Type B pancreatic cell (in vitro differentiated cells): Measurements from ENCODE around the gene PDE6G. TPM values are rescaled to one million over a fixed set of nuclear protein-coding genes. Genes with fewer than 3 reads are reported as not detected.

Source experiments
- DNase-seq: peaks from one replicate; pipeline ENCODE4 v3.0.0; 2021; ENCODE audit warnings: mixed read lengths; ENCODE audit not compliant: unreplicated experiment; ENCODE audit errors: extremely low spot score
- H3K27ac Mint-ChIP-seq: 2 replicates; pipeline ENCODE4 v1.8.0; 2021; ENCODE audit warnings: mild to moderate bottlenecking, mixed read lengths
- H3K27me3 Mint-ChIP-seq: 2 replicates; pipeline ENCODE4 v1.8.0; 2021; ENCODE audit warnings: mixed read lengths
- H3K36me3 Mint-ChIP-seq: 2 replicates; pipeline ENCODE4 v1.8.0; 2021; ENCODE audit warnings: mixed read lengths
- H3K4me1 Mint-ChIP-seq: one replicate; pipeline ENCODE4 v1.8.0; 2021; ENCODE audit warnings: mixed read lengths; ENCODE audit not compliant: unreplicated experiment
- H3K4me3 Mint-ChIP-seq: 2 replicates; pipeline ENCODE4 v1.8.0; 2021; ENCODE audit warnings: mild to moderate bottlenecking, mixed read lengths
- H3K9me3 Mint-ChIP-seq: 2 replicates; pipeline ENCODE4 v1.8.0; 2021; ENCODE audit warnings: mixed read lengths
- CTCF ChIP-seq: fragments of 200-600 bp; sonication (generic); conservative IDR thresholded peaks from 2 replicates; pipeline ENCODE4 v1.5.0; 2021; ENCODE audit warnings: antibody characterized with exemption, mild to moderate bottlenecking
- long read RNA-seq: library from polyadenylated mRNA; unstranded; transcript quantifications from one replicate; pipeline ENCODE4 v2.0.0, GENCODE V29; 2020
- total RNA-seq: library from RNA; stranded (reverse); gene quantifications from 2 replicates; pipeline ENCODE4 v1.2.1, GENCODE V29; 2021; ENCODE audit warnings: low replicate concordance

Gene PDE6G
- total RNA-seq: 0.97 TPM in 1 of 2 replicates, not detected in the other
- long read RNA-seq, partial matches to known transcripts: 1 of 1 reads
- long read RNA-seq, other reads (novel, unspliced or antisense): 0 of 1 reads

DNA sequence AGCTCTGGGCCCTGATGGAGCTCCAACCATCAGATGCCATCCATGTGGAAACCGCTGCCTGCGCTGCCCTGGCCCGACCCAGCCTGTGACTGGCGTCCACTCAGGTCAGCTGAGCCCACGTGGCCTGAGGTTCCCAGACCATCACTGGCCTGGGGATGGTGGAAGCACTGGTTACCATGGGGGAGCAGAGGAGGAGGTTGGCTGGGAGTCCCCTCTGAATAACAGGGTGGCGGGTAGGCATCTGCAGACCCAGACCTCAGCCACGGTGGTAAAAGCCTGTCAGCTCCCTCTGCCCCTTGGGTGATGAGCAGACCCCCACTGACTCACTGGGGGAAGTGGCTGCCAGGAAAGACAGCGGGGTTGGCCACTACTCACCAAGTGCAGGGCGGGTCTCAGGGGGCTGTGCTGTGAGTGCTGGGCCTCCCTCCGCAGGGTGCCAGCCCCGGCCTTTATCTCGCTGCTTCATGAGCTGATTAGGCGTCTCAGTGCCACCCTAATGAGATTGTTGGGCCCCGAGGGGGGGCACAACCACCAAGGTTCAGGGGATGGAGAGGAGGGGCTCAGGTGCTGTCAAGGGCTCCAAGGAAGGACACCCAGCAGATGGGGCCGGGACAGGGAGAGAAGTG lies at the start of gene PDE6G:
PDE6G (minus strand) TSS at position 425 of the 626 bp plus-strand sequence. CDS start 3,237 bp downstream, outside the sequence.
- Mint-ChIP-seq H3K4me3 (no peak within 1 kb of the TSS), H3K27me3 (no peaks in the 10 kb centered on the region), H3K4me1 (peaks cover 4% of the 10 kb centered on the region), H3K36me3 (no peaks in the 10 kb centered on the region), H3K9me3 (no peaks in the 10 kb centered on the region), H3K27ac (no peak within 1 kb of the TSS)
- TF ChIP-seq CTCF: no peak
- no peak for DNase-seq

DNA sequence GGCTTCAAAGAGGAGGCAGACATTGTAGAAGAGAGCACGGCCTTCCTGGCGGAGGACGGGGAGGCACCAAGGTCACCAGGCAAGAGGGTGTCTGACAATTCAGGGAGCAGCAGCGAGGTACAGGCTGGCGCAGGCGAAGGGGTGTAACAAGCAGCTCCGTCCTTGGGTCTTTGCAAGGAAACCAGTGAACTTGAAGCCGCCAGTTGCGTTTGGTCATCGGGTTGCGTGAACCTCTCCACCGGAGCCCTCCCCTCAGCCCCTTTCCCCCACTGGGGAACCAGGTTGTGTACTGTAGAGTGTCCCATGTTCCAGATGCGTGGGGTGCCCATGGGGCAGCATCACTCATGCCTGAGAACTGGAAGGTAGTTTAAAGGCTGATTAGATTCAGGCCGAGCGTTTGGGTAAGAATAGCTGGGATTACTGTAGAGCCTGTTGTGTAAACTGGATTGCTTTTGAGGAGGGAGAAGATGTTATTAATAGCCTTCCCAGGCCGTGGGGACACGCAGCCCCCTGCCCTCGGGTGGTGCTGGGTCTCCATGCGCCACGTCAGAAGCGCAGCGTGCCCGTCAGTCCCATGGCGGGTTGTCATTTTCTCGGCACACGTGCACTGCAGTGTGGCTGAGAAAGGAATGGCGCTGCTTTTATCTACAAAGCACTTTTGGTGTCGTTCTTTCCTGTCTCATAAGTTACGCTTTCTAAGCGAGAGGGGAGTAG lies 49.3 kb upstream of the PDE6G start:
- no peak for DNase-seq
- H3K27ac Mint-ChIP-seq: peak overlapping the region; percentile 56
- H3K4me3 Mint-ChIP-seq: peak overlapping the region; percentile 67
- H3K36me3 Mint-ChIP-seq: peaks cover 8% of the 10 kb centered on the region
- no peaks in the 10 kb centered on the region for H3K9me3 Mint-ChIP-seq
- peaks cover 5% of the 10 kb centered on the region for H3K27me3 Mint-ChIP-seq
- TF ChIP-seq CTCF: no peak
- H3K4me1 Mint-ChIP-seq: peaks cover 5% of the 10 kb centered on the region

DNA sequence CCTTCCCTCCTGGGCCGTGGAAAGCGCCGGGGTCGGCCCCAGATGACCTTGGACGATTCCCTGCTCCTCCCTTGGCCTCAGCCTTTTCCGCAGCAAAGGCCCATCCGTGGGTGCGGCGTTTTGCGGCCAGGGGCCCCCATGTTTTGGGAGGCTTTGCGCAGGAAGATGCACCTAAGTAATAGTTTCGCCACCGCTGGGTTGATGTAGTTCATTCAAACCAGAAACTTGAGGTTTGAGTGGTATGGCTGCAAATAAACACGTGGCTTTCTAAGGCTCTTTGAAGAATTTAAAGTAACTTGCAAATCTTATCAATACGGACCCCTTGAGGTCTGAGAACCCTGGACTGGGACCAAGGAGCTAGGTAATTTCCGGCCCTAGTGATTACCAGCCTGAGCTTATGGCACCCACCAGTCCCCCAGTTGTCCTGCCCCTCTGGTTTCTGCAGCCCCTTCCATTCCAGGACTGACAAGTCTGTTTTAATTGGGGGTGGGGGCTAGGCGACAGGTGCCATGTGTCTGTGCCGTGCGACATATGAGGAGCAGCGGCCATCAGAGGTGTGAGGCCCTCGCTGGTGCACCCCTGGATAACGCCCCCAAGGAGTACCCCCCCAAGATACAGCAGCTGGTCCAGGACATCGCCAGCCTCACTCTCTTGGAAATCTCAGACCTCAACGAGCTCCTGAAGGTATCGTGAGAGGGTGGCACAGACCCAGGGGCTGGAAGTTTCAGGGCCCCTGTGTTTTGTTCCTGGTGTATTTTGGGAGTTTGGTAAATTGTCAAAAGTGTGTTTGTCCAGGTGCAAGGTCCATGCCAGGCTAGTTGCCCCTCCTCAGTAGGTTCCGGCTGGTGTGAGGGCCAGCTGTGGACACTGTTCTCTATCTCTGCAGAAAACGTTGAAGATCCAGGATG lies 47.7 kb upstream of the PDE6G start:
- Mint-ChIP-seq H3K36me3 (peaks cover 10% of the 10 kb centered on the region), H3K4me1 (peaks cover 4% of the 10 kb centered on the region), H3K9me3 (no peaks in the 10 kb centered on the region), H3K27me3 (no peaks in the 10 kb centered on the region), H3K4me3 (peak overlapping the region; percentile 85), H3K27ac (peak overlapping the region; percentile 69)
- no peak for TF ChIP-seq CTCF
- no peak for DNase-seq

- H3K4me3 Mint-ChIP-seq: peak within 1 kb of the TSS; percentile 94
- peak within 1 kb of the TSS; percentile 94 for H3K27ac Mint-ChIP-seq
- no peaks in the 10 kb centered on the region for H3K27me3 Mint-ChIP-seq
- TF ChIP-seq CTCF: peak; percentile 44
- peaks cover 16% of the 10 kb centered on the region for H3K36me3 Mint-ChIP-seq
- H3K9me3 Mint-ChIP-seq: no peaks in the 10 kb centered on the region
- peaks cover 4% of the 10 kb centered on the region for H3K4me1 Mint-ChIP-seq
- DNase-seq: peak; percentile 91
Observed at GRCh38 chr17:81702934-81703746, 46.8 kb upstream of the PDE6G start, which contains the start of gene MRPL12. Gene MRPL12, plus strand, starts transcription at chr17:81703367. Its CDS starts 135 bp downstream, at chr17:81703502.
